Measurements from ENCODE around the gene PALLD.

GRCh38 chr4:168842186-168842585 is 345.3 kb downstream of the PALLD start:
- TF ChIP-seq TCF7L2 (IDR thresholded peaks at IDR 0.05; ENCODE audit: low read depth, low read length) (no peak), SIN3A (IDR thresholded peaks at IDR 0.05; ENCODE audit: borderline replicate concordance, insufficient read depth, low read depth, low read length) (no peak), REST (IDR thresholded peaks at IDR 0.05; ENCODE audit: insufficient read depth in 1 of 2, low read depth in 2 of 2, low read length in 1 of 2) (no peak), POLR2AphosphoS5 (IDR thresholded peaks at IDR 0.05; ENCODE audit: low read depth, low read length) (no peak)
- TF ChIP-seq, protein P1, sequence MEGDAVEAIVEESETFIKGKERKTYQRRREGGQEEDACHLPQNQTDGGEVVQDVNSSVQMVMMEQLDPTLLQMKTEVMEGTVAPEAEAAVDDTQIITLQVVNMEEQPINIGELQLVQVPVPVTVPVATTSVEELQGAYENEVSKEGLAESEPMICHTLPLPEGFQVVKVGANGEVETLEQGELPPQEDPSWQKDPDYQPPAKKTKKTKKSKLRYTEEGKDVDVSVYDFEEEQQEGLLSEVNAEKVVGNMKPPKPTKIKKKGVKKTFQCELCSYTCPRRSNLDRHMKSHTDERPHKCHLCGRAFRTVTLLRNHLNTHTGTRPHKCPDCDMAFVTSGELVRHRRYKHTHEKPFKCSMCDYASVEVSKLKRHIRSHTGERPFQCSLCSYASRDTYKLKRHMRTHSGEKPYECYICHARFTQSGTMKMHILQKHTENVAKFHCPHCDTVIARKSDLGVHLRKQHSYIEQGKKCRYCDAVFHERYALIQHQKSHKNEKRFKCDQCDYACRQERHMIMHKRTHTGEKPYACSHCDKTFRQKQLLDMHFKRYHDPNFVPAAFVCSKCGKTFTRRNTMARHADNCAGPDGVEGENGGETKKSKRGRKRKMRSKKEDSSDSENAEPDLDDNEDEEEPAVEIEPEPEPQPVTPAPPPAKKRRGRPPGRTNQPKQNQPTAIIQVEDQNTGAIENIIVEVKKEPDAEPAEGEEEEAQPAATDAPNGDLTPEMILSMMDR (IDR thresholded peaks at IDR 0.05): no peak

All from Panc1 (cell line).